Mesenchymal stem cell (in vitro differentiated cells and primary cell): ENCODE results near the gene INPP5A.
"Not testable (repeated sequence)": the region's sequence is repeated elsewhere in the genome, so short reads cannot be mapped to it uniquely, and the experiment has no call there.

Experiments
- DNase-seq: peaks from one replicate; pipeline ENCODE4 v3.0.0-alpha.2; 2013
- H2AFZ ChIP-seq: one replicate; pipeline ENCODE4 v1.6.1; 2013; ENCODE audit warnings: low read depth, mild to moderate bottlenecking, control low read depth, inconsistent platforms, low read length, moderate library complexity
- H2AK5ac ChIP-seq: 2 replicates; pipeline ENCODE4 v1.6.1; 2013; ENCODE audit warnings: low read length, moderate library complexity, mild to moderate bottlenecking, inconsistent platforms; ENCODE audit not compliant: severe bottlenecking
- H2BK120ac ChIP-seq: one replicate; pipeline ENCODE4 v1.6.1; 2013; ENCODE audit warnings: low read depth, mild to moderate bottlenecking, inconsistent platforms, low read length, moderate library complexity
- H2BK12ac ChIP-seq, 2 experiments: one replicate each; pipeline ENCODE4 v1.6.1; 2013; ENCODE audit warnings: inconsistent platforms in 2 of 2, low read length in 2 of 2, mild to moderate bottlenecking in 2 of 2, moderate library complexity in 2 of 2, control low read depth in 1 of 2
- H2BK15ac ChIP-seq: one replicate; pipeline ENCODE4 v1.6.1; 2013; ENCODE audit warnings: mild to moderate bottlenecking, low read depth, inconsistent platforms; ENCODE audit not compliant: poor library complexity, severe bottlenecking
- H2BK5ac ChIP-seq: 2 replicates; pipeline ENCODE4 v1.6.1; 2013; ENCODE audit warnings: low read depth, mild to moderate bottlenecking, low read length, control low read depth, inconsistent platforms; ENCODE audit not compliant: poor library complexity, severe bottlenecking
- H3K14ac ChIP-seq, 2 experiments: one replicate each; pipeline ENCODE4 v1.6.1; 2013; ENCODE audit warnings: inconsistent platforms in 2 of 2, low read length in 2 of 2, control low read depth in 1 of 2, mild to moderate bottlenecking in 1 of 2, moderate library complexity in 1 of 2
- H3K18ac ChIP-seq, 2 experiments: one replicate each; pipeline ENCODE4 v1.6.1; 2013; ENCODE audit warnings: inconsistent platforms in 2 of 2, low read length in 2 of 2, control low read depth in 1 of 2, low read depth in 1 of 2, mild to moderate bottlenecking in 1 of 2
- H3K23ac ChIP-seq, 2 experiments: one replicate each; pipeline ENCODE4 v1.6.1; 2013; ENCODE audit warnings: inconsistent platforms in 2 of 2, low read length in 2 of 2, mild to moderate bottlenecking in 2 of 2, moderate library complexity in 2 of 2, control low read depth in 1 of 2
- H3K27ac ChIP-seq: 2 replicates; pipeline ENCODE4 v1.5.1; 2013; ENCODE audit warnings: mild to moderate bottlenecking, moderate library complexity, low read length, control low read depth, inconsistent platforms; ENCODE audit not compliant: poor library complexity, severe bottlenecking
- H3K27me3 ChIP-seq, 2 experiments: 2 replicates each; pipeline versions ENCODE4 v1.6.1 to v1.7.0; 2013; ENCODE audit warnings: low read length in 2 of 2, mild to moderate bottlenecking in 2 of 2, moderate library complexity in 2 of 2, control low read depth in 1 of 2, inconsistent platforms in 1 of 2; ENCODE audit not compliant: control insufficient read depth in 1 of 2, insufficient read depth in 1 of 2
- H3K36me3 ChIP-seq, 2 experiments: 2 replicates each; pipeline versions ENCODE4 v1.6.1 to v1.7.0; 2013; ENCODE audit warnings: low read length in 2 of 2, control low read depth in 1 of 2, inconsistent platforms in 1 of 2, low read depth in 1 of 2, mild to moderate bottlenecking in 1 of 2; ENCODE audit not compliant: insufficient read depth in 2 of 2, control insufficient read depth in 1 of 2
- H3K4ac ChIP-seq, 2 experiments: one replicate each; pipeline ENCODE4 v1.6.1; 2013; ENCODE audit warnings: inconsistent platforms in 2 of 2, low read length in 2 of 2, mild to moderate bottlenecking in 2 of 2, moderate library complexity in 2 of 2, control low read depth in 1 of 2, low read depth in 1 of 2
- H3K4me1 ChIP-seq: 2 replicates; pipeline ENCODE4 v1.6.1; 2013; ENCODE audit warnings: low read depth, low read length, control low read depth; ENCODE audit not compliant: control insufficient read depth, insufficient read depth
- H3K4me2 ChIP-seq: 2 replicates; pipeline ENCODE4 v1.6.1; 2013; ENCODE audit warnings: low read length, mild to moderate bottlenecking, inconsistent platforms; ENCODE audit not compliant: poor library complexity, severe bottlenecking
- H3K4me3 ChIP-seq, 2 experiments: 2 replicates each; pipeline versions ENCODE4 v1.5.1 to v1.7.0; 2013; ENCODE audit warnings: low read length in 2 of 2, mild to moderate bottlenecking in 2 of 2, control low read depth in 1 of 2, low read depth in 1 of 2; ENCODE audit not compliant: insufficient read depth in 1 of 2
- H3K79me1 ChIP-seq: replicated peaks from 2 replicates; pipeline ENCODE4 v1.6.1; 2013; ENCODE audit warnings: mild to moderate bottlenecking, control low read depth, low read length, inconsistent platforms; ENCODE audit not compliant: poor library complexity, severe bottlenecking
- H3K9ac ChIP-seq: 2 replicates; pipeline ENCODE4 v1.7.0; 2013; ENCODE audit warnings: mild to moderate bottlenecking, low read length, moderate library complexity
- H3K9me3 ChIP-seq: 2 replicates; pipeline ENCODE4 v1.7.0; 2013; ENCODE audit warnings: mild to moderate bottlenecking, low read length; ENCODE audit not compliant: control insufficient read depth
- H4K8ac ChIP-seq: one replicate; pipeline ENCODE4 v1.6.1; 2013; ENCODE audit warnings: inconsistent platforms, mild to moderate bottlenecking, low read length, moderate library complexity
- H4K91ac ChIP-seq: one replicate; pipeline ENCODE4 v1.6.1; 2013; ENCODE audit warnings: mild to moderate bottlenecking, low read length, inconsistent platforms
- WGBS: methylation state at CpG from one replicate; pipeline ENCODE4 v1.1.7; 2013; ENCODE audit warnings: mixed read lengths; 5-methylcytosine and 5-hydroxymethylcytosine counted together

INPP5A gene

GRCh38 chr10:132572545-132572937 is 35.0 kb downstream of the INPP5A start:
- Histone ChIP-seq H3K4me1 (peaks cover 53% of the 10 kb centered on the region), H3K4me3 (no peak overlapping the region), H2BK5ac (peak overlapping the region; percentile 46), H3K27ac (peak overlapping the region; percentile 70), H2BK120ac (no peak overlapping the region), H3K18ac (peak overlapping the region in 1 of 2 experiments; percentile 34), H3K27me3 (no peaks in the 10 kb centered on the region), H2BK12ac (peak overlapping the region in 1 of 2 experiments; percentile 59), H3K4ac (no peak overlapping the region), H3K9me3 (no peaks in the 10 kb centered on the region), H3K9ac (no peak overlapping the region), H2BK15ac (peak overlapping the region; percentile 13), H2AFZ (no peak overlapping the region), H3K14ac (no peak overlapping the region), H3K36me3 (peaks cover 0 to 13% of the 10 kb centered on the region in 2 experiments), H2AK5ac (peak overlapping the region; percentile 27), H3K23ac (peak overlapping the region in 1 of 2 experiments; percentile 42), H4K8ac (peak overlapping the region; percentile 1), H3K4me2 (peak overlapping the region; percentile 45), H3K79me1 (peaks cover 24% of the 10 kb centered on the region), H4K91ac (no peak overlapping the region)
- DNase-seq = peak; percentile 72
- WGBS = 19% methylated on average over 7 of the region's 7 CpGs

GRCh38 chr10:132572946-132573345 is 35.4 kb downstream of the INPP5A start:
- not testable (repeated sequence) for H3K27me3 ChIP-seq, H3K4me2 ChIP-seq, H4K8ac ChIP-seq, H2BK15ac ChIP-seq, H3K23ac ChIP-seq, H2BK5ac ChIP-seq, H2BK120ac ChIP-seq, H3K4me3 ChIP-seq, H3K14ac ChIP-seq, H3K9ac ChIP-seq, DNase-seq, H2AK5ac ChIP-seq, H2BK12ac ChIP-seq, H4K91ac ChIP-seq, H3K18ac ChIP-seq, H3K27ac ChIP-seq, H3K4ac ChIP-seq, H2AFZ ChIP-seq, H3K9me3 ChIP-seq
- H3K4me1 ChIP-seq = peaks cover 55% of the 10 kb centered on the region
- WGBS = 95% methylated on average over 12 of the region's 12 CpGs
- peaks cover 0 to 14% of the 10 kb centered on the region in 2 experiments for H3K36me3 ChIP-seq
- H3K79me1 ChIP-seq = peaks cover 27% of the 10 kb centered on the region

GRCh38 chr10:132574288-132574687 is 36.7 kb downstream of the INPP5A start:
- DNase-seq = no peak
- H3K4me2 ChIP-seq = no peak overlapping the region

GRCh38 chr10:132574783-132575319 is 37.3 kb downstream of the INPP5A start:
- peak; percentile 52 for DNase-seq
- Histone ChIP-seq H3K4ac (peak overlapping the region in 1 of 2 experiments; percentile 62), H3K36me3 (peaks cover 0 to 14% of the 10 kb centered on the region in 2 experiments), H3K14ac (peak overlapping the region in 1 of 2 experiments; percentile 1), H4K91ac (peak overlapping the region; percentile 82), H3K23ac (no peak overlapping the region), H2AFZ (no peak overlapping the region), H4K8ac (peak overlapping the region; percentile 68), H2BK120ac (no peak overlapping the region), H3K27ac (peak overlapping the region; percentile 76), H3K79me1 (peaks cover 45% of the 10 kb centered on the region), H2BK12ac (peak overlapping the region in 1 of 2 experiments; percentile 11), H3K4me1 (peaks cover 55% of the 10 kb centered on the region), H2AK5ac (peak overlapping the region; percentile 3), H3K18ac (peak overlapping the region; percentile 71 to 78), H3K9me3 (no peaks in the 10 kb centered on the region), H3K4me3 (no peak overlapping the region), H3K4me2 (peak overlapping the region; percentile 56), H2BK5ac (no peak overlapping the region), H3K9ac (no peak overlapping the region), H2BK15ac (no peak overlapping the region), H3K27me3 (peaks cover 0 to 5% of the 10 kb centered on the region in 2 experiments)
- WGBS = 73% methylated on average over 19 of the region's 19 CpGs

More at GRCh38 chr10:132574288-132574687, 36.7 kb downstream of the INPP5A start:
- peaks cover 40% of the 10 kb centered on the region for H3K79me1 ChIP-seq
- no peak overlapping the region for H2BK5ac ChIP-seq
- no peak overlapping the region for H3K23ac ChIP-seq
- peaks cover 55% of the 10 kb centered on the region for H3K4me1 ChIP-seq
- peak overlapping the region; percentile 20 for H3K27ac ChIP-seq
- no peak overlapping the region for H2AFZ ChIP-seq
- peaks cover 0 to 14% of the 10 kb centered on the region in 2 experiments for H3K36me3 ChIP-seq
- no peak overlapping the region for H4K91ac ChIP-seq
- no peaks in the 10 kb centered on the region for H3K9me3 ChIP-seq
- H3K14ac ChIP-seq = no peak overlapping the region
- H3K9ac ChIP-seq = no peak overlapping the region
- H2BK120ac ChIP-seq = no peak overlapping the region
- peak overlapping the region in 1 of 2 experiments; percentile 73 for H3K18ac ChIP-seq
- H3K4me3 ChIP-seq = no peak overlapping the region
- no peak overlapping the region for H2BK15ac ChIP-seq
- H2BK12ac ChIP-seq = peak overlapping the region in 1 of 2 experiments; percentile 1
- H2AK5ac ChIP-seq = peak overlapping the region; percentile 47
- peaks cover 0 to 1% of the 10 kb centered on the region in 2 experiments for H3K27me3 ChIP-seq
- H4K8ac ChIP-seq = no peak overlapping the region
- no peak overlapping the region for H3K4ac ChIP-seq
- WGBS = 98% methylated on average over 7 of the region's 8 CpGs
